BE2C (cell line): Measurements from ENCODE around the gene GLI3.

Source experiments
- DNase-seq: peaks from one replicate; pipeline ENCODE4 v3.0.0-alpha.2; 2020
- H3K27me3 ChIP-seq: fragments of 250-450 bp; sonication (Bioruptor Pico); 2 replicates; pipeline ENCODE4 v1.5.1; 2020; ENCODE audit warnings: mild to moderate bottlenecking
- H3K36me3 ChIP-seq: fragments of 250-450 bp; sonication (Bioruptor Pico); 2 replicates; pipeline ENCODE4 v1.5.1; 2020; ENCODE audit warnings: mild to moderate bottlenecking
- H3K4me1 ChIP-seq: fragments of 250-450 bp; sonication (Bioruptor Pico); 2 replicates; pipeline ENCODE4 v1.5.1; 2020
- H3K4me3 ChIP-seq: 2 replicates; pipeline ENCODE4 v1.5.1; 2011; ENCODE audit warnings: low read depth, low read length
- H3K9me3 ChIP-seq: fragments of 250-450 bp; sonication (Bioruptor Pico); 2 replicates; pipeline ENCODE4 v1.5.1; 2020
- CTCF ChIP-seq: IDR thresholded peaks from 2 replicates; pipeline ENCODE4 v1.5.1; 2012; ENCODE audit warnings: mild to moderate bottlenecking, low read depth, low read length

The GLI3 gene

GRCh38 chr7:42186151-42186550, 50.9 kb downstream of the GLI3 start:
- no peak for DNase-seq
- H3K9me3 ChIP-seq = no peaks in the 10 kb centered on the region
- H3K27me3 ChIP-seq = no peaks in the 10 kb centered on the region
- H3K4me3 ChIP-seq = no peak overlapping the region
- peak; percentile 40 for TF ChIP-seq CTCF
- H3K36me3 ChIP-seq = no peaks in the 10 kb centered on the region
- H3K4me1 ChIP-seq = no peaks in the 10 kb centered on the region

GRCh38 chr7:42185726-42186125, 51.3 kb downstream of the GLI3 start:
- H3K9me3 ChIP-seq = no peaks in the 10 kb centered on the region
- DNase-seq = no peak
- no peaks in the 10 kb centered on the region for H3K4me1 ChIP-seq
- no peak overlapping the region for H3K4me3 ChIP-seq
- no peaks in the 10 kb centered on the region for H3K27me3 ChIP-seq
- no peaks in the 10 kb centered on the region for H3K36me3 ChIP-seq
- TF ChIP-seq CTCF = no peak

- H3K36me3 ChIP-seq = no peaks in the 10 kb centered on the region
- no peak overlapping the region for H3K4me3 ChIP-seq
- no peaks in the 10 kb centered on the region for H3K27me3 ChIP-seq
- no peak for TF ChIP-seq CTCF
- H3K9me3 ChIP-seq = no peaks in the 10 kb centered on the region
- H3K4me1 ChIP-seq = no peaks in the 10 kb centered on the region
- no peak for DNase-seq
Observed at GRCh38 chr7:42183547-42183946, 53.5 kb downstream of the GLI3 start.

GRCh38 chr7:42181566-42181965, 55.4 kb downstream of the GLI3 start:
- DNase-seq = no peak
- no peak for TF ChIP-seq CTCF
- Histone ChIP-seq H3K4me1 (no peaks in the 10 kb centered on the region), H3K36me3 (no peaks in the 10 kb centered on the region), H3K9me3 (no peaks in the 10 kb centered on the region), H3K4me3 (no peak overlapping the region), H3K27me3 (no peaks in the 10 kb centered on the region)

- Histone ChIP-seq H3K36me3 (no peaks in the 10 kb centered on the region), H3K4me1 (no peaks in the 10 kb centered on the region), H3K9me3 (no peaks in the 10 kb centered on the region), H3K27me3 (no peaks in the 10 kb centered on the region), H3K4me3 (no peak overlapping the region)
- no peak for DNase-seq
- TF ChIP-seq CTCF = no peak
Observed at GRCh38 chr7:42180806-42181205, 56.2 kb downstream of the GLI3 start.

- no peaks in the 10 kb centered on the region for H3K36me3 ChIP-seq
- H3K4me1 ChIP-seq = no peaks in the 10 kb centered on the region
- no peaks in the 10 kb centered on the region for H3K27me3 ChIP-seq
- DNase-seq = no peak
- no peak for TF ChIP-seq CTCF
- no peak overlapping the region for H3K4me3 ChIP-seq
- H3K9me3 ChIP-seq = no peaks in the 10 kb centered on the region
Observed at GRCh38 chr7:42176724-42177101, 60.3 kb downstream of the GLI3 start.
